HG03097 (cell line): ENCODE measurements around the gene KIN.
"Not testable (repeated sequence)": the region's sequence is repeated elsewhere in the genome, so short reads cannot be mapped to it uniquely, and the experiment has no call there.

Source experiments
- ATAC-seq: cut with Tn5 transposase; IDR thresholded peaks from one replicate; pipeline ENCODE4 v1.9.1; 2021; ENCODE audit not compliant: unreplicated experiment, low FRiP score

Gene KIN

DNA sequence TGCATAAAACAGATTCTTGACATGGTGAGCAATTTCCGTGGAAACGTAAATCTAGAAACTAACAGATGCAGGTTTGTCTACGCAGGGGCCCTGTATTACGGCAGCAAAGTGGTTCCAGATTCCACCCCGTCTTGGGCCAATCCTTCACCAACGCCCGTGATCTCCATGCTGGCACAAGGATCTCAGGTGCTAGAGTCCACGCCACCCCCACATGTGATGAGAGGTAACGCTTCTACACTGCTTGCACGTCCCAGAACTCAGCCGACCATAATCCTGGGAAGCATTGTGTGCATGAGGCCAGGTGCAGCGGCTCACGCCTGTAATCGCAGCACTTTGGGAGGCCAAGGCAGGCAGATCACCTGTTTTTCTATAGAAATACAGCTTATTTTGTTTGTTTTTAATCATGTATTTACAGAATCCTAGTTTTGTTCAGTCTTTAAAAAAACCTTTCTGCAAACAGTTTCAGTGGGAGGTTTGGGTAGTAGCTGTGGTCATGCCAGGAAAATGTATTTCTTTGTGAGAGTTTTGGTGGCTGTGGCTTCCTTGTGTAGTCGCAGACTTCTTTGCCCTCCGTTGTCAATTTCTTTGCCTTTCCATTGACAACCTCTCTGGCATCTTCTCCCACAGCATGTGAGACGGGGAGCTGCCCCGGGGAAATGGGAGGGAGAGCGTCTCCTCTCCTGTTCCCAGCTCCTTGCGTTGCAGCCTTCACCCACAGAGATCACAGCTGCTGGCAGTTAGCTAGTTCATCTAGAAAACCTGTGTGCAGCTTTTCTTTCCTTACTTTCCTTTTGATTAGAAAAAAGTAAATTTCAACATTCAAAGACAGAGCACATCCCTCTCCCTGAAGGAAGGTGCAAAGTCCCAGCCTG lies 49.0 kb downstream of the KIN start:
- no peak for ATAC-seq

- no peak for ATAC-seq
These were observed 53.0 kb downstream of the KIN start for GRCh38 chr10:7734821-7735220.

DNA sequence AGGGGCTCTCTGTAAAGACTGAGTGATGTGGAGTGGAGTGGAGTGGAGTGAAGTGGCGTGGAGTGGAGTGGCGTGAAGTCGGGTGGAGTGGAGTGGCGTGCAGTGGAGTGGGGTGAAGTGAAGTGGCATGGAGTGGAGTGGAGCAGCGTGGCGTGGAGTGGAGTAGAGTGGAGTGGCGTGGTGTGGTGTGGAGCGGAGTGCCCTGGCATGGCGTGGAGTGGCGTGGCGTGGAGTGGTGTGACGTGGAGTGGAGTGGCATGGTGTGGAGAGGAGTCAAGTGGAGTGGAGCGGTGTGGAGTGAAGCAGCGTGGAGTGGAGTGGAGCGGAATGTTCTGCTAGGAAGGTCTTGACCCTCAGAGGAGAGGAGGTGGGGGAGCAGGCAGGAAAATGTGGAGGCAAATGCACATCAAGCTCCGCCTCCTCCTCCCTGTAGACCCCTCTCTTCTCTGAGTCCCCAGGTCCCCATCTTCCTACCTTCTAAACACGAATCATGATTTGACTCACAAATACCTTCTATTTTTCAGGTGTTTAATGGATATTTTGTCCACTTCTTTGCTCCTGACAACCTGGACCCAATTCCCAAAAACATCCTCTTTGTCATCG lies 64.8 kb downstream of the KIN start:
- no peak for ATAC-seq

- ATAC-seq: no peak
These were observed 67.3 kb downstream of the KIN start for GRCh38 chr10:7720478-7720877.

GRCh38 chr10:7718685-7719084 lies 69.1 kb downstream of the KIN start:
- no peak for ATAC-seq

GRCh38 chr10:7717767-7718166 lies 70.0 kb downstream of the KIN start:
- ATAC-seq: no peak

DNA sequence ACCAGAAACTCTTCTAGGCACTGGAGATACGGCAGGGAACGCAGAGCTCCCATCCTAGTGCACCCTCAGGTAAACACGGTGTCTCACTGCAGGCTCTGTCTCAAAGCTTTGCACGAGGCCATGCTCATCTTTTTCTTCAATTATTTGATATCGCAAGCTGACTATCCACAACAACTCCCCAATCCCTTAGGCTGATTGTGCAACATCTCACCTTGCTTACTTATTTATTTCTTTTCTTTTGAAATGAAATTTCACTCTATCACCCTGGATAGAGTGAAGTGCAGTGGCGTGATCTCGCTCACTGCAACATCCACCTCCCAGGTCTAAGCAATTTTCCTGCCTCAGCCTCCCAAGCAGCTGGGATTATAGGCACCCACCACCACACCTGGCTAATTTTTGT lies 72.3 kb downstream of the KIN start:
- no peak for ATAC-seq

GRCh38 chr10:7711075-7711474 lies 76.7 kb downstream of the KIN start:
- not testable (repeated sequence) for ATAC-seq

DNA sequence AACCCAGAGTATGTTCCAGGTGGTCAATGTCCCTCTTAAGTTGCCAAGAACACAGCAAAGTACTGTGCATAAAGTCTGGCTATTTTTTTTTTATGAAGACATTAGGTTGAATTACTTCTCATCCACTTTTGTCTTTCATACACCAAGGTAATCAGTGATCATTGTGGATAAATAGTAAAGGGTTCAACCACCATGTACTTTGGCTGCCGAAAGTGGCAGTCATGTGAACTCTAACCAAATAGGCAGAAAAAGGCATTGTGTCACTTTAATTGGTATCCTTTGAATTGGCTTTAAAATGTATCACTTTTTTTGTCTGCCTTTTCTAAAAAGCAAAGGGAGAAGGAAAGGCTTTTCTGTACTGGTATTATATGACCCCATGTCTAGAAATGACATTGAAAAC lies 77.3 kb downstream of the KIN start:
- no peak for ATAC-seq

- ATAC-seq: no peak
These were observed 79.0 kb downstream of the KIN start for GRCh38 chr10:7708832-7709231.

DNA sequence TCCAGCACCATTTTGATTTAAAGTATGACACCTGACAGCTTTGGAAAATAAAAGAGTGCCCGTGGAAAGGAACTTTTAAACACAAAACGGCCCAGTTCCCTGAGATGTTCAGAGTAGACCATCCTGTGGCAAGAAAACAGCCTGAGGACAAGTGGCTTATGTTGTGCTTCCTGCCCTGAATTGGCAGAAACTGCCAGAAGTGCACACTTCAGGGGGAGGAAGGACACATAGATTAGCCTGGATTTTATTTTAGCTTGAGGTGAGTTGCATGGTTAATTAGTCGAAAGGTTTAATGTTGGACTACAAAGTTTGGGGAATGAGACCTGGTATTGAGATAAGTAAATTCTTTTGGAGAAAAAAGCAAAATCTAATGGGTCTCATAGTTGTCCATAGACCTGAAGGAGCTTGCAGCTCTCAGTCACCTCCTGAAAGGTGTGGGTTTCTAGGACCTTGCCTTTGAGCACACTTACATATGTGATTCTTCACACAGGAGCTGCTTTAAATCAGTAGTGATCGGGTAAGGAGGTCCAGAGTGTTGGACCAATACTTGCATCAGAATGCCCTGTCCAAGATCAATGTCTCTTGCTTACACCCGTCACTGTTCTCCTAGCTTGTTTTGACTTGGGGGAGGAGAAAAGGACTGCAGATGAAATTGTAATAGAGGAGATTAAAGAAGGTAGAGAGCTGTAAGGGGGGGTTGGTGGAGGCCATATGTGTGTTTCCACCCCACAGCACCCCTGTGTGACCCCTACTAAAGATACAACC lies 79.8 kb downstream of the KIN start:
- no peak for ATAC-seq

DNA sequence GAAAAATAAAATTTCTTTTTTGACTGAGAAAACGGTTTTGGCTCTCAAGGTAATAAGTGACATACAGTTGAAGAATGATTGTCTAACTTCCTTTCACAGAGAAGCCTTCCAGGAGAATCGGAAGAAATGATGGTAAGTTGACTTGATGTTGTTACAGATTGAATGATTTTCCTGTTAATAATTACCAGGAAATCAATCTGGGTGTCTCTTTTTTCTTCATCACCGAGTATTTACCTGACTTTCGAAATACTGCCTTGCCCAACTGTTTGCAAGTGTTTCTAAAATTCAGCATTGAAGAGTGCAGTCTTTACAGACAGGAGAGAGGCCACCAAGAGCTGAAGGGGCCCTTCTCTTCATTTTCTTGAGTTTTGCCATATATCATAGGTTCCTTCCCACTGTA lies 80.7 kb downstream of the KIN start:
- ATAC-seq: no peak

DNA sequence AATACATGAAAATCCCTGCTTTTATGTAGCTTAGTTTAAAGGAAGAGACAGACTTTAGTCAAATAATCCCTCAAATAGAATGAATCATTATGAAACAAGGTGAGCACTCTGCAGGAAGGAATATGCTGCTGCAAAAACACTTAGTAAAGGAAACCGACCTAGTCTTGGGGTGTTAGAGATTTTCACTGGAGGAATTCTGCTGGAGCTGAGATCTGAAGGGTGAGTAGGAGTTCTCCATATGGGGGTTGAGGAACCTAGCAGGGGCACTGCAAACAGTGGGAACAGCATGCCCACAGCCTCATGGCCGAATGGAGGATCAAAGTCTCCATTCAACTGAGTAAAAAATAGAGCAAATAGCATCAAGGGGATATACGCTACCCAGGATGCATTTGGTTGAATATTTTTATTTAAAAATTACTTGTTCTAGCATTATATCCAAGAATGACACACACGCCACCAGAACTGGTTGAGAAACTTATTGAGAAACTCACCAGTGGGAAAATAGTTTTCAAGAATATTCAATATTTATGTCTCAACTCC lies 81.2 kb downstream of the KIN start:
- ATAC-seq: no peak

DNA sequence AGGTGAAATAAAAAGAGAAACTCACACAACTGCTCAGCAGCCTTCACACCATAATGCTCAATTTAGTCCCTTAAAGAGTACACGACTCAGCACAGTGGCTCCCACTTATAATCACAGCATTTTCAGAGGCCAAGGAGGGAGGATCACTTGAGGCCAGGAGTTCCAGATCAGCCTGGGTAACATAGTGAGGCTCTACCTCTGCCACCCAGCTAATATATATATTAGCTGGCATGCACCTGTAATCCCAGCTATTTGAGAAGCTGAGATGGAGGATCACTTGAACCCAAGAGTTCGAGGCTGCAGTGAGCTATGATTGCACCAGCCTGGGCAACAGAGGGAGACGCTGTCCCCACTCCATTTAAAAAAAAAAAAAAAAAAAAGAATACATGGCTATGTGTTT lies 82.5 kb downstream of the KIN start:
- no peak for ATAC-seq

DNA sequence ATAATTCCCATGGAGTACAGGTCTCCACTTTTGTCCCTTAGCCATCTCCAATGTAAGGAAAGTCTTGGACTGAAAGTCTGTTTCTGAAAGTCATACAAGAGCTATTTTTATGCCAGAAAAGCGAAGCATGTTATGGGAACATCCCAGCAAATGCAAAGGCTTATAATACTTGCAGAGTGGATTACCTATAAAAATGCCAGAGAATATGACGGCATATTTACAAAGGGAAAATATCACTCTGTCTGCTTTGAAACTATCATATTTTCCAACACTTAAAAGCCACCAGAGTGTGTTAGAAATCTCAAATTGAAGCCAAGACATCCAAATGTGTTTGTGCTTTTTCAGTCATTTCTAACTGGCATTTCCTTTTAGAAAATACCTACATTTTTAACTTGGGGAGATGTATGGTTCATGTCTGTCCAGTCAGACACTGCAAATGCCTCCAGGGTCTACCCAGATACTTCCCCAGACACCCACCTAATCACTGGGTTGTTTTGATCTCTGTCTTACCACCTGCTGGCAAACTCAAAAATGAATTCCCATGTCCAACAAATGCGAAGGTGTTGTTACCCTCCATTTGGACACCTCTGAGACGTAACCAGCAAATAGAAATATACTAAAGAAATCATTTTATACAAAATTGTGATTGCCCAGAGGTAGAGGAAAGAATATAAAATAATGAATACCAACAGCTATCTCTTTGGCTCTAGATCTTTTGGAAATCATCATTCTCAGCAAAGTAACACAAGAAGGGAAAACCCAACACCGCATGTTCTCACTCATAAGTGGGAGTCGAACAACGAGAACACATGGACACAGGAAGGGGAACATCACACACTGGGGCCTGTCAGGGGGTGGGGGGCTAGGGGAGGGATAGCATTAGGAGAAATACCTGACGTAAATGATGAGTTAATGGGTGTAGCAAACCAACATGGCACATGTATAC lies 83.4 kb downstream of the KIN start:
- ATAC-seq: no peak

DNA sequence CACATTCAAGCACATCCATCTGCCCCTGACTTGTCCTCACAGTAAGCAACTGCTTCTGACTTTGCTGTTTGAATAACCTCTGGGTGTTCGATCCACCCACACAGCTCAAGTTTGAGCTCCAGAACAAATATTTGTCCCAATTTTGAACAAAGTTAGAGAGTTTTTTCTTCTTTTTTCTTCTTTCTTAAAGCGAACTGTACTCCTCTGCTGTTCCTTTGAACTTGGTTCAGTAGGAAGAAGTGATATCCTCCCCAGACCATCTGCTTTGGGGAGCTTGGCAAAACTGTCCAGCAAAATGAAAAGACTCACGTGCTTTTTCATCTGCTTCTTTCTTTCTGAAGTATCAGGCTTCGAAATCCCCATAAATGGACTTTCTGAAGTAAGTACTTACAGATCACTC lies 84.7 kb downstream of the KIN start, which contains the start of gene ITIH2:
Gene ITIH2, plus strand, starts transcription at position 177 of the 400 bp plus-strand sequence. Its CDS starts 119 bp downstream, at position 296.
- no peak for ATAC-seq

- ATAC-seq: no peak
These were observed 85.4 kb downstream of the KIN start for GRCh38 chr10:7702288-7702812.

- ATAC-seq: no peak
These were observed 86.5 kb downstream of the KIN start for GRCh38 chr10:7701158-7701742.
